HG03280 (cell line): ENCODE data around the gene SEMA5B.

Experiments used
- ATAC-seq: cut with Tn5 transposase; IDR thresholded peaks from one replicate; pipeline ENCODE4 v1.9.1; 2021; ENCODE audit warnings: mild to moderate bottlenecking, moderate library complexity; ENCODE audit not compliant: unreplicated experiment

SEMA5B gene

DNA sequence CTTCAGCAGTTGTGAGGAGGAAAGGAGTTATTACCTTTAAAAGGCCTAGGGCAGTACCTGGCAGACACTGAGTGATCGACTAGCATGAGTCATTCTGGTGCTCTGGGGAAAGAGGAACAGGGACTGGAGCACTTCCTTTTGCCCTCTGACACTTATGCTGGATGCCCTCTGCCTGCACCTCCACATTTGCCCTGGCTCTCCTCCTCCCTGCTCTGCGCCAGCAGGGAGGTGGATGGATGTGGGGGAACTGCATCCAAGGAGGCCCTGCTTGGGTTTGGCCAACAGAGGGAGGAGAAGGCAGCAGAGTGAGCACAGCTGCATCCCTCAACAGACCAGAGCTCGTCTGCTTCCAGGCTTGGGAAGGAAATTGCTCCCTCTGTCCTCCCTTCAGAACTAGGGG lies 75.0 kb downstream of the SEMA5B start:
- ATAC-seq: no peak

DNA sequence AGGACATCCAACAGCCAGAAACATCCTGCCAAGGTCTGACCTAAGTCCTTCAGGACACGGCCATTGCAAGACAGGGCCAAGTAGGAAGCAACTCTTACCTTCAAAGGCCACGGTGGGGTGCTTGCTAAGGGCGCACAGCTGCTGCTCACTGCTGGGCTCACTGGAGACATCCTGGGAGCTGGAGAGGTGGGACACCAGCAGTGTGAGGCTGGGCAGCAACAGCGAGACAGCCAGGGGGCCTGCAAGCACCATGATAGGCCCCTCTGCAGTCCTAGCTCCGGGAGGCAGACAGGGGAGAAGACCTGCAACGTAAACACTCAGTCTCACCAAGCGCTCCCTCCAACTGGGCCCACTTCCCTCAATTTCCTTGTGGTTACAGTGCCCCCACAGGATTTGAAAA lies 79.2 kb downstream of the SEMA5B start:
- no peak for ATAC-seq

GRCh38 chr3:122947738-122948137 lies 79.8 kb downstream of the SEMA5B start:
- no peak for ATAC-seq

DNA sequence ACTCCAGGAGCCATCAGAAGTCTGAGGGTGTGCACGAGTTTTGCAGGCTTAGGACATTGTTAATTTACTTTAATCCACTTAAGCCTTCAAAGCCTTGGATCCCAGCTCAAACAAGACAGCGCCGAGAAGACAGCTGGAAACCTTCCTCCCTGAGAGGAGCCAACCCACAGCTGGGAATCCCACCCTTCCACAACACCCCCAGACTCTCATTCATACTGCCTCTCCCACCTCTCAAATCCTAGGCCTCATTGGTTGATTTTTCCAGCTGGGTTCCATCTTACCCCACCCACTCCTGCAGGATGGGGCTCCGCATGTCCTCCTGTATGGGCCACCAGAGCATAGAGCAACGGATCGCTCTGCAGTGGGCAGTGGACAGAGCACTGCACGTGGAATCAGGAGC lies 80.4 kb downstream of the SEMA5B start:
- no peak for ATAC-seq

DNA sequence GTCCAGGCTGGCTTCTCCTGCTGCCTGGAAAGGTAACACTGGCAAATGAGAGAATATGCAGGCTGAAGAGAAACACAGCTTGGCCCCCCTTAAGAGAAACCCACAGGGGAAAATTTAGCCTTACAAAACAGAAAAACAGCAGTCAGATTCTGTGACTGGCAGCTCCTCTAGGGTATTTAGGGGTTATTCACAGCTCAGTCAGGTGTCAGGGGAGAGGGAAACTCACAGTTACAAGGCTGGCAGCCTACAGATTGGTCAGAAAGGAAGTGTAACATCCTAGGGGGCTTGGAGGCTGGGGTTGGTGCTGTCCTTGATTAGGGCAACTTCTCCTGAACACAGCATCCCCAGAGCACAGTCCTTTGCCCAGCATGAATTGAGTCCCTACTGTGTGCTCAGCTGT lies 81.4 kb downstream of the SEMA5B start:
- no peak for ATAC-seq

DNA sequence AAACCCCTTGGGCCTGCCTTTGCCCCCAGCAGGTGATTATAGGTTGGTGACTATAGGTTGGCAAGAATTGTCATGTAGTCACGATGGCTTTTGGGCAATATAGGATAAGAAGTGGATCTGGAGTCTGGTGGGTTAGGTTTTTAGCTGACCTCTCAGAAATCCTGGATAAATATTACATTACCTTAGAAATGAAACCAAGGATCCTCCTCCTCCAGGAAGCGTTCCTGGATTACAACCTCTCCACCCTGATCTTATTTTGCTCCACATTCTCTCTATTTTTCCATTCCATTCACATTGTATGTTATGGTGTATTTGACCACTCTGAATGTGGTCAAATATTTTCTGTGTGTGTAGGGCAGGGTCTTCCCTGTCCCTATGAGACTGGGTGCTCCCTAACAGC lies 82.3 kb downstream of the SEMA5B start:
- no peak for ATAC-seq

DNA sequence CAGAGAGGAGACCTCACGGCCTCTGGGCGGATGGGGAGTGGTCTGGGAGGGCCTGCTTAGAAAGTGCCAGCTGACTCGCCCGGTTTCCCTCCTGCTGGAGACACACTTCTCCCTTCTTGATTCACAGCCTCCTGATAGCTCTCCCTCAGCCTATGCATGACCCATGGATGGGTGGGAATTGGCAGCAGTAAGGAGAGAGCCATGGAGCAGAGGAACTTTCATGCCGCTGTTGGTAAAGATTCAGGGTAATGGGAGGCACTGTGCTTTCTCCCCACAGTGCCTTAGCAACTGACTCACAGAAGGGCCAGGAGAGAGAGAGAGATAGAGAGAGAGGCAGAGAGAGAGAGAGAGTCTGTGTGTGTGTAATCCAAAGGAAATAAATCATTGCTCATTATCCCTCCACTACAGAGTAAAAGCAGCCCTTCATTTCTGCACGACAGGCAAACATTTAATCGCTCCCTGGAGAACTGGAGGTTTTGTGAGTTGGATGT lies 82.8 kb downstream of the SEMA5B start:
- ATAC-seq: no peak

DNA sequence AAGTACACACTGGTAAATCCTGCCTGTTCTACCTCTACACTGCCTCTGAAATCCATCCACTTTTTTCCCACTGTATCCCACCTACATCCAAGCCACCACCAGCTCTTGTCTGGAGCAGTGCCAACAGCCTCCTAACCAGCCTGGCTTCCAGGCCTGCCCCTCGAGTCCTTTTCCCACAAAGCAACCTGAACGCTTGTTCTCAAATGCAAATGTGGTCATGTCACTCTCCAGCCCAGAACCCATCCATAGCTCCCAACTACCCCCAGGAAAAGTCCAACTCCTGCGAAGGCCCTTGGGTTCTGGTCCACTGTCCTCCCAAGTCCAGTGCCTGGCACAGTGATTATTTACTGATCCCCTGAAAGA lies 83.8 kb downstream of the SEMA5B start:
- no peak for ATAC-seq

- ATAC-seq: no peak
These were observed 84.4 kb downstream of the SEMA5B start for GRCh38 chr3:122942937-122943827.

DNA sequence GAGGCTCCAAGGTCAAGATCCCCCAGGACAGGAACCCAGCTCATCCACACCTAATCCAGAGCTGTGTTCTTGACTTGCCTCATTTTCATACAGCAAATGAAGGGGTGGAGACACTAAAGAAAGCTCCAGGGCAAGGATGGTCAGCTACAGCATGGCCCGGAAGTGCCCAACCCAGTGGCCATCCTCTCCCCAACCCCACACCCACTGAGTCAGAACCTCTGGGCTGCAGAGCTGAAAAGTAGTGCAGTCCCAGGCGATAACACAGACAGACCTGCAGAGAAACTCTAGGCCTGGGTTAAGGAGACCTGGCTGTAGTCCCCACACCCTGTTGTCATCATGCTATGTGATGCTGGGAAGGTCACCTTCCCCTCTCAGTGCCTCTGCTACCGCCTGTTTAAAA lies 85.3 kb downstream of the SEMA5B start:
- ATAC-seq: no peak

DNA sequence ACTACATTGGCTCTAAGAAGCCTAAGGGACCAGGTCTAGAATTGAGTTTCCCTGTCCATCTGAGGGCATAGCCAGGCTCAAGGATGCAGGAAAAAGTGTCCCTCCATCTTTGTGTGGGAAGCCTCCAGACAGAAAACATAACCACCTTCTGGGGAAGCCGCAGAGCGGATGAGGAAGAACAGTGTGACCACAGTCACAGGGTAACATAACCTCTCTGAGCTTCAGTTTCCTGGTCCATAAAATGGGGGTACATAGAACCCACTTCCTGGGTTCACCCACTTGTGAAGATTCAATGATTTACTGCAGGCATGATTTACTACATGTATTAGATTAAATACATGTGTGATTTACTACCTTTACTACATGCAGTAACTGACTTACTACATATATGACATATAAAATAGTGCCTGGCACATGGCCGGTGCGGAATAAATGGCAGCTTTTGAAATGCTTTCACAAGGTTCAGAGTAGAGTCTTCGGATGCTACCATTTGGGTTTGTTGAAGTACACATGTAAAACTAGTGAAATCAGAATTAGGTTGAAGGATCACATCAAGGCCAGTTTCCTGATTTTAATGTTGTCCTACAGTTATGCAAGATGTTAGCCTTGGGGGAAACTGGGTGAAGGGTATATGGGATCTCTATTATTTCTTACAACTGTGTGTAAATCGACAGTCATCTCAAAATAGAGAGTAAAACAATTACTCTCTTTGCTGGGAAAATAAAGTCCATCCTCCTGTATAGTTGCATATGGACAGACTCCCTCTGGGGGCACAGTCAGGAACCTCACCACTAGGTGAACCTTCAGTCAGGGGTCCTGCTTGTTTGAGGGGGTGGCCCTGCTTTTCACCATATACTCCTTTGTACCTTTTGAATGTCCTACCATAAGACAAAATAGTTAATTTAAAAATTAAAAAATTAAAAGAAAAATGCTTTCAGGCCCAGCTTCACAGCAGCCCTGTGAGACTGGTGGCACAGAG lies 86.0 kb downstream of the SEMA5B start:
- ATAC-seq: no peak

DNA sequence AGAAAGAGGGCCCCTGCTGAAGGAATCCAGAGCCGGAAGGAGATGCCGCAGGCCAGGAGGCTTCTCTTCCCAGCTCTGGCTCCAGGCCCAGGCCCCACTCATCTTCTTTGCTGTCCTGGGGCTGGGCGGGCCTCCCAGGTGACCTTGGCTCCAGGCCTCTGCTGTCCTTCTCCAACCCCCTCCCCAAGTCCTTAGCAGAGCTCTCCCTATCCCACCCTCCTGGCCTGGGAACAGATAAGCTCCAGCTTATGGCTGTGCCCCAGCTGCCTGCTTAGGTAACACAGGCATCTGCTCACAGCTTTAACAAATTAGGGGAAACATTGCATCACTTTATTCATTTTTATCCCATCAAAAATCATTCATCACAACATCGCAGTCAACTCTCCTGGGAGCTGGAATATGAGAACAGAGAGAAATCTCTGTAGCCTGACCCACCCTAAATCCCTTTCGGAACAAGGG lies 86.9 kb downstream of the SEMA5B start:
- no peak for ATAC-seq

DNA sequence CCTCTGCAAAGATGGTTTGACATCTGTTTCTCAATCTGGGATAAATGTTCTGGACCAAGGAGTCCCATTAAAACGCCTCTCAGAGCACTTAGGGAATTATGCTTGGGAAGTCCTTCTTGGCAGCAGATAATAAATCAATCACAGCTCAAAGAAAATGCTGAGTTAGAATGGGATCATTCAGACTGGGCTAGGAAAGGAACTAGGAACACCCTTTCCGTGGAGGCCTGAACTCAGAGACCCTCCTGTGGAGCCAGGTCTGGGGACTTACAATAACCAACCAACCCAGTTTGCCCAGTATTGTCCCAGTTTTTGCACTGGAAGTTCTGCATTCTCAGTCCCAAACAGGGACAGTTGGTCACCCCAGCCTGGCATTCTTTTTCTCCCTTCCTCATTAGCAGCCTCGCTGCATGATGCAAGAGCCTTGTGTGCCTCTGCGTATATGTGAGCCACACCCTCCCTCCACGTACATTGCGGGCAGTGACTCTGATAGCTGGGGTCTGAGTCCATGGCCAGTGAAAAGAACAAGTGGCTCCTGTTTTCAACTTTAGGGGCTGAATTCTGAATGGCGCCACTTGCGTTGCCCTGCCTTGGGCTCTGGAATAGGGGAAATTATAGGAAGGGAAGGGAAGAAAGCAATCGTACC lies 88.7 kb downstream of the SEMA5B start:
- ATAC-seq: no peak

DNA sequence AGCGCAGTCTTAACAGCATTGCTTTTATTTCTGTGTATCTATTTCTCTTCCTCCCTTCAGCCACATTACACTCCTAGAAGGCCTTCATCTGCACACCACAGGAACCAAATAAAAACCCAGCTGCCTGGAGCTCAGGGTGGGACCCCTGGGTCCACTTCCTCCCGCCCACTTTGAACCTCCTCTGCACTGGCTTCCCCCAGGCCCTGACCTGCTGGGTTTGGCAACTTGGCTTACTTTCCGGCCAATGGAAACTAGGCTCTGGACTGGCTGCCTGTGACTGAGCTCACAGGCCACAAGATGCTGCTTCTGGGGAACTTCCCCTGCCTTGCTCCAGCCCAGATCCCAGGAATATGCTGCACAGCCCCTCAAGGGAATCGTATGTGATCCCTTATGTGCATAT lies 89.8 kb downstream of the SEMA5B start:
- no peak for ATAC-seq

- ATAC-seq: no peak
These were observed 90.6 kb downstream of the SEMA5B start for GRCh38 chr3:122936986-122937385.

DNA sequence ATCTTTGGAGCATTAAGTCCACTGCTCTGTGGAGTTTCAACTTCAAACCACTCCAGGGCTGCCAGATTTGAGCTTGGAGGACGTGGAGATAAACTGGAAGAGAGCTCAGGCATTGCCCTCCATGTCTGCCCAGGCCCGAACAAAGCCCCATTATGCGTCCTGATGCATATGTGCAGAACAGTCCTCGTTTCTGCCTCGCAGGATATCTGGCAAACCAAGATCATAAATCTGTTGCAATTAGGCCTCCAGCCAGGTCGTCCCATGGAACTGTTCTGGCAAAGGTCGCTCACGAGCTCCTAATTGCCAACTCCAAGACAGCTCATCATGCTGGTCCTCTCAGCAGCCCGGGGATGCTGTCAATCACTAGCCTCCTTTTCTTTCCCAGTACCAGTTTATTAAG lies 91.2 kb downstream of the SEMA5B start:
- no peak for ATAC-seq

GRCh38 chr3:122934251-122934650 lies 93.3 kb downstream of the SEMA5B start:
- ATAC-seq: no peak

DNA sequence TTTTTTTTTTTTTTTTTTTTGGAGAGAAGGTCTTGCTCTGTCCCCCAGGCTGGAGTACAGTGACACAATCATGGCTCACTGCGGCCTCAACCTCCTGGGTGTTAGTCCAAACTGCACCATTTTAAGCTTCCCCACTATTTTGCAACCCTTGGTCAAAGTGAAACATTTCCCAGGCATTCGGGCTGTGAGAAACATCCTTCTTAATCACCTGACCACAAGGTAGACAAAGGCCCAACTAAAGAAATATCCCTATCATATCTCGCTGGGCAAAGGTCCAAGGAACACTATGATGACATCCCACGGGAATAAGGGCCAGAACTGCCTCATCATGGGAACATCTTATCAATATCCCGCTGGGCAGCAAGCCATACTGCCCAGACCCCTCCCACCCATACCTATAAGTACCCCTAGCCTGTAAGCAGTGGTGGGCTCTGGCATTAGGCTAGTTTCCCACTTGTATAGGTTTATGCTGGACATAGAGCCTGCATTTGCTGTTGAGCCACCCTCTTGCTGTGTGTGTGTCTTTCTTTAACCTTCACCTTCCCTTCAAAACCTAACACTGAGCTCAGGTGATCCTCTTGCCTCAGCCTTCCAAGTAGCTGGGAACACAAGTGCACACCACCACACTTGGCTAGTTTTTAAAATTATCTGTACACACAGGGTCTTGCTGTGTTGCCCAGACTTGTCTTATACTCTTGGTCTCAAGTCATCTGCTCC lies 95.2 kb downstream of the SEMA5B start:
- ATAC-seq: no peak

DNA sequence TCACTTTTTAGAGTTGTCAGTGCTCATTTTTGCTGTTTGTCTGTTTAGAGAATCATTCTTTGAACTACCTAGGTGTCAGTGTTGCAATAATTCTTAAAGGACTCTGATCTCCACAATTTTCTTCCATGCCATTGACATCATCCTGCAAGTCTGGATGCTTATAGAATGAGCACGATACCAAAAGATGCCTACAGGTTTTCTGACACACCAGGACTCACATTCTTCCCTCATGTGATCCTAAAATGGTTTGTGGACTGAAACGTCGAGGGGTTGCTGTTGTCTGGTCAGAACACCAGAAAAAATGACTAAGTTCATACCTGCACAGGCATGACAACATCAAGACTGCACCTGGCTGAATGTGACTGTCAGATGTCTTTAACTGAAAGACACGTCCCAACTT lies 95.9 kb downstream of the SEMA5B start:
- ATAC-seq: no peak
